Karpas-422 (cell line): ENCODE data around the gene CCDC73. TPM values are rescaled to one million over a fixed set of nuclear protein-coding genes. Genes with fewer than 3 reads are reported as not detected.
"Not testable (repeated sequence)": the region's sequence is repeated elsewhere in the genome, so short reads cannot be mapped to it uniquely, and the experiment has no call there.

Experiments used
- DNase-seq: peaks from one replicate; pipeline ENCODE4 v3.0.0-alpha.2; 2015
- H2AFZ ChIP-seq: fragments of 200-600 bp; sonication (generic); 2 replicates; pipeline ENCODE4 v1.6.1; 2014; ENCODE audit warnings: antibody characterized with exemption, low read length, mixed read lengths
- H3K27ac ChIP-seq: fragments of 200-600 bp; sonication (generic); 2 replicates; pipeline ENCODE4 v1.5.1; 2014; ENCODE audit warnings: mild to moderate bottlenecking, low read length, moderate library complexity
- H3K27me3 ChIP-seq: fragments of 200-600 bp; sonication (generic); 2 replicates; pipeline ENCODE4 v1.6.1; 2014; ENCODE audit warnings: low read length, mixed read lengths
- H3K36me3 ChIP-seq: fragments of 200-600 bp; sonication (generic); 2 replicates; pipeline ENCODE4 v1.6.1; 2014; ENCODE audit warnings: low read length, mixed read lengths; ENCODE audit not compliant: insufficient read depth
- H3K4me1 ChIP-seq: fragments of 200-600 bp; sonication (generic); 2 replicates; pipeline ENCODE4 v1.6.1; 2014; ENCODE audit warnings: mild to moderate bottlenecking, low read length, mixed read lengths
- H3K4me2 ChIP-seq: fragments of 200-600 bp; sonication (generic); 2 replicates; pipeline ENCODE4 v1.6.1; 2014; ENCODE audit warnings: low read length, low read depth, mild to moderate bottlenecking; ENCODE audit not compliant: poor library complexity, severe bottlenecking
- H3K4me3 ChIP-seq: fragments of 200-600 bp; sonication (generic); 2 replicates; pipeline ENCODE4 v1.5.1; 2014; ENCODE audit warnings: mild to moderate bottlenecking, antibody characterized with exemption, low read length, mixed read lengths
- H3K79me2 ChIP-seq: fragments of 200-600 bp; sonication (generic); 2 replicates; pipeline ENCODE4 v1.6.1; 2014; ENCODE audit warnings: mild to moderate bottlenecking, low read length, mixed read lengths
- H3K9ac ChIP-seq: fragments of 200-600 bp; sonication (generic); 2 replicates; pipeline ENCODE4 v1.6.0; 2014; ENCODE audit warnings: low read length
- H3K9me2 ChIP-seq: fragments of 200-600 bp; sonication (generic), shearing (Covaris generic); replicated peaks from 2 replicates; pipeline ENCODE4 v1.6.0; 2014; ENCODE audit warnings: mild to moderate bottlenecking, low read length, moderate library complexity; ENCODE audit not compliant: insufficient read depth
- H3K9me3 ChIP-seq: fragments of 300-700, 200-600 bp; sonication (generic); 2 replicates; pipeline ENCODE4 v1.6.1; 2014; ENCODE audit warnings: low read length, mixed read lengths
- H4K20me1 ChIP-seq: fragments of 200-600 bp; sonication (generic); 2 replicates; pipeline ENCODE4 v1.6.1; 2014; ENCODE audit warnings: mild to moderate bottlenecking, antibody characterized with exemption, low read length, low read depth; ENCODE audit not compliant: insufficient read depth
- total RNA-seq: library from RNA; depleted of rRNA; stranded (reverse); fragments of >200 nt; shearing (Covaris generic); gene quantifications from 2 replicates; pipeline ENCODE4 v1.2.3, GENCODE V29; 2014; ENCODE audit warnings: low replicate concordance

CCDC73 gene
- total RNA-seq, 1 experiment from 2014 or later: 3.0 TPM

DNA sequence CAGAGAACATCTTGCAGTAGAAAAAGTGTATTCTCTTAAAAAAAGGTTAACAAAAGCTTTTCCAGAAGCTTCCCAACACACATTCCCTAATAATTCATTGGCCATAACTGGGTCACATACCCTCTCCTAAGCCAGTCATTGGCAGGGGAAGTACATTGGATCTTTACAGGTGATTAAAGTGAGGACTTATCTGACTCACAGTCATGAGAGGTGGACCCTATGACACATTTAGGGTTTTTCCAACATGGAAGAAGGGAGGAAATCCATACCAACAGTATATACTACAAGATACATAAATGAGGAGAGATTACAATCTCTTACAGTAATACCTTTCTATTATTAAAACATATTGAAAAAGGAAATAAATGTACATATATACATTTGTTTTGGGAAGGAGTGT, 72.2 kb downstream of the CCDC73 start:
- H3K9ac ChIP-seq: no peak overlapping the region
- no peaks in the 10 kb centered on the region for H3K9me2 ChIP-seq
- H3K4me1 ChIP-seq: no peaks in the 10 kb centered on the region
- H2AFZ ChIP-seq: no peak overlapping the region
- H3K79me2 ChIP-seq: no peaks in the 10 kb centered on the region
- no peak overlapping the region for H3K4me3 ChIP-seq
- no peaks in the 10 kb centered on the region for H3K36me3 ChIP-seq
- no peaks in the 10 kb centered on the region for H3K27me3 ChIP-seq
- H4K20me1 ChIP-seq: no peaks in the 10 kb centered on the region
- DNase-seq: no peak
- H3K4me2 ChIP-seq: no peak overlapping the region
- H3K27ac ChIP-seq: no peak overlapping the region
- no peaks in the 10 kb centered on the region for H3K9me3 ChIP-seq

DNA sequence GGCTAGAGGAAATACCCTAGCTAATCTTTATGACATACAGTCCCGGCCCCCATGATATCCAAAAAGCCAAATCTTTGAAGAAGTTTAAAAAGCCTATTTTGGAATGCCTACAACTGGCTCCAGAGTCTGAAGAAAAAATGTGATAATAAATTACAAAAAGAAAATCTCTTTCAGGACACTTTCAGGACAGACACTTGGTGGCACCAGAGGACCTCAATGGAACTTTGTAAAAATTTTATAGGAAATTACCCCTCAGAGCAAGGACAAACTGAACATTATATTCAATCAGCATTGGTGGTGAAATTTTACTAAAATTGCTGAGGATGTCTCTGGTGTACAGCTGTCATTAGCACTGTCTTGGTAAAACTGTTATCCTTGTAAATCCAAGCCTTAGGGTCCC, 81.0 kb downstream of the CCDC73 start:
- Histone ChIP-seq H3K9me3 (no peaks in the 10 kb centered on the region), H3K9ac (no peak overlapping the region), H2AFZ (no peak overlapping the region), H3K4me2 (no peak overlapping the region), H3K9me2 (no peaks in the 10 kb centered on the region), H3K36me3 (no peaks in the 10 kb centered on the region), H3K27ac (no peak overlapping the region), H3K4me1 (no peaks in the 10 kb centered on the region), H4K20me1 (no peaks in the 10 kb centered on the region), H3K27me3 (no peaks in the 10 kb centered on the region), H3K79me2 (no peaks in the 10 kb centered on the region), H3K4me3 (no peak overlapping the region)
- peak; percentile 64 for DNase-seq

DNA sequence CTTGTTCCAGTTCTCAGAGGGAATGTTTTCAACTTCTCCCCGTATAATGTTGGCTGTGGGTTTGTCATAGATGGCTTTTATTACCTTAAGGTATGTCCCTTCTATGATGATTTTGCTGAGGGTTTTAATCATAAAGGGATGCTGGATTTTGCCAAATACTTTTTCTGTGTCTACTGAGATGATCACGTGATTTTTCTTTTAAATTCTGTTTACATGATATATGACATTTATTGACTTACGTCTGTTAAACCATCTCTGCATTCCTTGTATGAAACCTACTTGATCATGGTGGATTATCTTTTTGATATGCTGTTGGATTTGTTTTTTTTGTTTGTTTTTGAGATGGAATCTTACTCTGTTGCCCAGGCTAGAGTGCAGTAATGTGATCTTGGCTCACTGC, 85.5 kb downstream of the CCDC73 start:
- not testable (repeated sequence) for H3K79me2 ChIP-seq, H3K4me1 ChIP-seq, DNase-seq, H3K27me3 ChIP-seq, H2AFZ ChIP-seq, H3K9ac ChIP-seq, H3K36me3 ChIP-seq, H3K9me2 ChIP-seq, H3K4me2 ChIP-seq, H3K27ac ChIP-seq, H4K20me1 ChIP-seq, H3K4me3 ChIP-seq, H3K9me3 ChIP-seq

DNA sequence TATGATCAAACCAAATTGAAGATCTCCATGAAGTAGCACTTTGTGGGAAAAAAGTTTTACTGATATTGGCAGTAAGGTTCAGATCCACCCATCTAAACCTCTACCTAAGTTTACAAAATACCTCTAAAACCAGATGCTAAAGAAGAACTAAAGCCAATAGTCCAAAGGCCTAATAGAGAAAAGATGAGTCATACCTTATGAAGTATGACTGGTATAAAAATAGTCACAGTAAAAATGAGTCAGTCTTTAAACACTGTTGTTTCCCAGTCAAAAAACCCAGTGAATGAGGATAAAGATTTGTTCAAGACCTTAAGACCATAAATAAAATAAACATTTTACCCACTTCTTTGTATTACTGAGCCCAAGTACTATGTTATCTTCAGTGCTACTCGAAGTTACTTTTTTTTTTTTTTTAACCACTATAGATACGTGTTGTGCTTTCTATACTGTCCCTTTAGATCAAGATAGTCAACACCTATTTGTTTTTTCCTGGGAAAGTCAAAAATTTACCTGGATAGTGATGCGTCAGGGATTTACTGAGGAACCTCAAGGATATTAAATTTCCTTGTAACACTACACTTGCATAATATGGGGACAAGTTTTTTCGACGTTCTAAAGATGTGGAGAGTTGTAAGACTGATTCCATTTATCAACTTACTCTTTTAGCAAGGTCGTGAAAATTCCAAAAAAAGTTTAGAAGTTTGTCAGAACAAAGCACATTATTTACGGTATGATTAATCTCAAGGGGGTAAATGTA, 87.3 kb downstream of the CCDC73 start:
- Histone ChIP-seq H3K36me3 (no peaks in the 10 kb centered on the region), H3K79me2 (no peaks in the 10 kb centered on the region), H3K9ac (no peak overlapping the region), H3K4me1 (peaks cover 6% of the 10 kb centered on the region), H3K4me2 (peak overlapping the region; percentile 2), H4K20me1 (no peaks in the 10 kb centered on the region), H2AFZ (no peak overlapping the region), H3K9me3 (no peaks in the 10 kb centered on the region), H3K27ac (no peak overlapping the region), H3K27me3 (no peaks in the 10 kb centered on the region), H3K9me2 (no peaks in the 10 kb centered on the region), H3K4me3 (no peak overlapping the region)
- DNase-seq: peak; percentile 52

DNA sequence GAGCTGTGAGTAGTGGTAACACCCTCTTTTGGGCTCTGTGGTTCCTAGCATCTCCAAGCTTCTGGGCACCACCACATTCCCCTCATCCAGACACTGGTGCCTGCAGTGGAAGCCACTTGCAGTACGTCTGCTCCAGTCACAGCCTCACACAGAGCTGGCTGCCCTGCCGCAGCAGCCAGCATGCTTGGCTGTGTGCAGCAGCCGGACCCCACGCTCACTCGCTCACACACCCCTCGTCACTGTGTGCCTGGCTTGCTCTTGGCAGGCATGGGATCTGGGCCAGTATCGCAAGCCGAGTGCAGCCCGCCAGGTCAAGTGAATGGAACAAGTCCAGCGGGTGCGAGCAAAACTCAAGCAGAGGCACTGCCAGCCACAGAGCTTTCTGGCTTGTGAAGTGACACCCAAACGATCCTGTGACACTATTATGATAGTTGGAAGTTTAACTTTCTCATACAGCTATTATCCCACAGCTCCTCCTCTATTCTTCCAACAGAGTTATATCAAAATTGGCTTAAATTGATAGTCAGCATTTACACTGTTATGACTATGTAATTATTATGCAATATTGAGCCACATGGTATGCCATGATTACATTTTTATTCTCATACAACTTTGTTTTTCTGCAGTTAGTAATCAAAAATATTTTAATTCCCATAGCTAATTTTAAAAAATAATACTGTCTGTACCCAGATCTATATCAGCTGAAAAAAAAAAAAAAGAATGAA, 89.0 kb downstream of the CCDC73 start:
- Histone ChIP-seq H2AFZ (no peak overlapping the region), H3K4me3 (no peak overlapping the region), H3K9me3 (no peaks in the 10 kb centered on the region), H3K4me1 (peaks cover 6% of the 10 kb centered on the region), H4K20me1 (no peaks in the 10 kb centered on the region), H3K27me3 (no peaks in the 10 kb centered on the region), H3K36me3 (no peaks in the 10 kb centered on the region), H3K79me2 (no peaks in the 10 kb centered on the region), H3K4me2 (no peak overlapping the region), H3K9ac (no peak overlapping the region), H3K27ac (no peak overlapping the region), H3K9me2 (no peaks in the 10 kb centered on the region)
- no peak for DNase-seq

DNA sequence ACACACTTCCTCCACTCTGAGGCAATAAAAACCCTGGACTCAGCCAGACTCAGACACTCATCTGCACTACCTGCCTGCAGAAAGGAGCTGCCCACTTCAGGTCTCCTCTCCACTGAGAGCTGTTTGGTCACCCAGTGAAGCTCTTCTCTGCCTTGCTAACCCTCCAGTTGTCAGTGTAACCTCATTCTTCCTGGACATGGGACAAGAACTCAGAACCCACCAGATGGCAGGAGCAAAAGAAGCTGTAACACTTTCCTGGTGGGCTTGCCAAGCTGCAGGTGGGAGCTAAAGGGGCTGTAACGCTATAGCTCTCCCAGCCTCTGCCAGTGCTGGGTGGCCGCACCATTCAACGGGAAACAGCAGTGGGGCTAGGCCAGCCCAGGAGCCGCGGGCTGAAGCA, 89.7 kb downstream of the CCDC73 start:
- Histone ChIP-seq H3K9me3 (no peaks in the 10 kb centered on the region), H3K36me3 (no peaks in the 10 kb centered on the region), H4K20me1 (no peaks in the 10 kb centered on the region), H3K9ac (no peak overlapping the region), H3K79me2 (no peaks in the 10 kb centered on the region), H3K4me1 (peaks cover 6% of the 10 kb centered on the region), H3K4me2 (no peak overlapping the region), H2AFZ (no peak overlapping the region), H3K4me3 (no peak overlapping the region), H3K9me2 (no peaks in the 10 kb centered on the region), H3K27me3 (no peaks in the 10 kb centered on the region), H3K27ac (no peak overlapping the region)
- no peak for DNase-seq

DNA sequence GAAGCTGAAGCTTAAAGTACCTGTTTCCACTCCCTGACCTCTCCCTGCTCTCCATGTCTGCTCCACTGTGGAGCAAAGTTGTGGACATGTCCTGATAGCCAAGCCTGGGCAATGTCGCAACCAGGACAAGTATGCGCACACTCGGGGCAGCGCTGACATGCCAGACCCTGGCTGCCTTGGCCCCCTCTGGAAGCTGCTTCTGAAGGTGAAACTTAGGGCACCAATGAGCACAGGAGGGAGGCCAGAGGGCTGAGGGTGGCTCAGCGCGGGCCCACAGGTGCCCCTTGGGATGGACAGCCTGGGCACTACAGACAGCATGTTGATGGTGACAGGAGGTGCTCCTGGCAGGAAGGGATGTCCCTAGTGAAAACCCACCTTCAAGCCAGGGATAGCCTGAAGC, 90.2 kb downstream of the CCDC73 start:
- DNase-seq: no peak
- Histone ChIP-seq H2AFZ (no peak overlapping the region), H3K4me1 (peaks cover 6% of the 10 kb centered on the region), H3K9me2 (no peaks in the 10 kb centered on the region), H3K9ac (no peak overlapping the region), H3K4me3 (no peak overlapping the region), H3K4me2 (no peak overlapping the region), H4K20me1 (no peaks in the 10 kb centered on the region), H3K27me3 (no peaks in the 10 kb centered on the region), H3K79me2 (no peaks in the 10 kb centered on the region), H3K9me3 (no peaks in the 10 kb centered on the region), H3K27ac (no peak overlapping the region), H3K36me3 (no peaks in the 10 kb centered on the region)

DNA sequence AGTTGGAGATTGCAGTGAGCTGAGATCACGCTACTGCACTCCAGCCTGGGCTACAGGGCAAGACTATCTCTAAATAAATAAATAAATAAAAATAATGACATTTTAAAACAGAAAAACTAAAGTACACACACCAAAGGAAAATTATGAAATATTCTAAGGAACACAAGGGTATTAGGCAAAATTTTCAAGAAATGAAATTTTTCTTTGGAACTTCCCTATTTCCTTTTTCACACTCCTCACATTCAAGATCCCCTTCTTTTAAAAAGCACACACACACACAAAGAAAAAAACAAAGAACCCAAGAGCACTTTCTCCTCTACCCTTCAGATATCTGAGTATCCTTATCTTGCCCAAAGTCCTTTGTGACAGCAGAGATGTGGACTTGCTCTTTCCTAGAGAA, 92.8 kb downstream of the CCDC73 start:
- Histone ChIP-seq H3K4me3 (no peak overlapping the region), H3K27ac (no peak overlapping the region), H3K4me1 (no peaks in the 10 kb centered on the region; the same call in 1 of the 2 replicates), H4K20me1 (no peaks in the 10 kb centered on the region), H3K9ac (no peak overlapping the region), H3K4me2 (no peak overlapping the region), H3K79me2 (no peaks in the 10 kb centered on the region), H3K9me3 (no peaks in the 10 kb centered on the region), H3K36me3 (no peaks in the 10 kb centered on the region), H3K9me2 (no peaks in the 10 kb centered on the region), H3K27me3 (no peaks in the 10 kb centered on the region), H2AFZ (no peak overlapping the region)
- no peak for DNase-seq
